Renal pelvis (tissue), 4 donors: ENCODE data around the gene MAP7. TPM values are rescaled to one million over a fixed set of nuclear protein-coding genes. Genes with fewer than 3 reads are reported as not detected.

Experiments used
- DNase-seq: peaks from one replicate; pipeline ENCODE4 v3.0.0-alpha.2; 2013
- polyA plus RNA-seq, 3 donors: library from polyadenylated mRNA; unstranded; fragments of 120-200 nt; gene quantifications; one replicate each; pipeline ENCODE4 v1.2.1, GENCODE V29; 2013; ENCODE audit not compliant: insufficient read length in 3 of 3

The MAP7 gene
- polyA plus RNA-seq, 3 donors = 33.9 to 41.5 (median 39.1) TPM

DNA sequence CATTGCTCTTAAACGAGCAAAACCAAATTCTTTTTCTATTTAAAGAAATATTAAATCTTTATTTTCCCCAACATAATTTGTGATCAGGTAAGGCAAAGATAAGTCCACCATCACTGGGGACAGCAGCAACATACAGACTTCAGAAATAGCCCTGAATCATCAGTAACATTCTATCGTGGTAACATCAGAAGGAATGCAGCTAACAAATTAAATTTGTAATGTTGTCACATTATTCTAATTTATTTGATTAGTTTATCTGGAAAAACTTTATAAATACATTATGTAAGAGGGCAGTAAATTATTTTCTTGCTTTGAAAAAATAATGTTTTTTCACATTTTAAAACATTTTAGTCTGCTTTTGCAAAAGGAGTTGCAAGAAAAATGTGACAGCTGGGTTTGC, 206.9 kb downstream of the MAP7 start:
- no peak for DNase-seq

DNA sequence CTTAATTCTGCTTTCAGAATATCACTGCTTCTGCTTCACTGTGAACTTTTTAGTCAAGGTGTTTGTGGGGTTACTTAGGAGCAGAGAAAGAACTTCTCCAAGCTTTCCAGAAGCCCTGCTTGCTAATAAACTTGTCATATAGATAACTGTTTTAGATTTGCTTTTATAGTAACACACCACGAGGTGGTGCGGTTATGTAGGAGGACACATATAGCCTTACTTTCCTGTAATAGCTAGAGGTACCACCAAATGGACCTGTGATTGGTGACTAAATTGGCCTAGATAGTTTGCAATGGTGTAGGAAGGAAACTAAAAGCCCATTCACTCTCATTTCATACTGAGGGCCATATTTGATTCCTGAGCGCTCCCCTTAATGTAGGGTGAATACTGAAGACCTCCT, 208.3 kb downstream of the MAP7 start:
- DNase-seq = no peak

DNA sequence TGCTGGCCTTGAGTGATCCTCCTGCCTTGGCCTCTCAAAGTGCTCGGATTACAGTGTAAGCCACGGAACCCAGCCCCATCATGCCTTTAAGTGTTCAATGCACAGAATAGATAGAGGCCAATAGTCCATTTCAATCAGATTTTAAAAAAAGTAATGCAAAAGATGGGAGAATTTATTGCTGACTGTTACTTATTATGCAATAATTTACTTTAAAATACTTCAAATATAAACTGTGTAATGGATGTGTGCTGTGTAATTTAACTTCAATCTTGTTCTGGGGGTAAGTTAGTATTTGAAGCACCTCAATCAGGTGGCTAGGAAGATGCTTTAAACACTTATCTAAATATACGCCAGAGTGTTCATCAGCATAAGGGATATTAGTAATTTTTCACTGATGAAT, 208.9 kb downstream of the MAP7 start:
- no peak for DNase-seq

DNA sequence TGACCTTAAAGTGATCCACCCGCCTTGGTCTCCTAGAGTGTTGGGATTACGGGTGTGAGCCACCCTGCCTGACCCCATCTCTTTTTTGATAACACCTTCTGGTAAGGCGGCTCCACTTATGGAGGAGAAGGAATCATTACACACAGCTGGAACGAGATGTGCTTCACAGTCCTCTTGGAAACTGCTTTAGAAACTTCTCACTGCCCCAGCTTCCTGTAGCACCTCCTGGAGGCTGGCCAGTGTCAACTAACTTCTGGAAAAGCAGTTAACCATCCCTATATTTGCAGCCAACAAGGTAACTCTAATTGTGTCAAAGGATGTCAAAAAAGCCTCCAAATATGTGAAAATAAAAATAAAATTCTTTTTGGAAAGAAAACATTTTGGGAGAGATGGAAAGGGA, 211.7 kb downstream of the MAP7 start:
- no peak for DNase-seq

DNA sequence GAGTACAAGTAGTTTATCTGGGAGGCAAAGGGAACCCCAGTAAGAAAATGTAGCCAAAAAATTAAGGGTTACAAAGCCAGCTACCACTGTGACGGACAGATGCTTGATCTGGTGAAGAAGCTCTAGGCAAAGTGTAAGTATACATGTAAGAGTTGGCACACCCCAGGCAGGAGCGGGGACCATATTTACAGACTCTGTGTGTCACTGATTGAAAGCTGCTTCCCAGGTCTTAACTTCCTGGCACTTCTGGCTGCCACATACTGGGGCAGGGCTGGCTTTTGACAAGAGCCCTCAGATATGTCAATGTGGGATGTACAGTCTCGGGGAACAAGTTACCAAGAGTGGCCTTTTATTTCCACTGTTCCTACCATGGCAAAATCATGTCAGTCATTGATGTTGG, 212.6 kb downstream of the MAP7 start:
- no peak for DNase-seq

DNA sequence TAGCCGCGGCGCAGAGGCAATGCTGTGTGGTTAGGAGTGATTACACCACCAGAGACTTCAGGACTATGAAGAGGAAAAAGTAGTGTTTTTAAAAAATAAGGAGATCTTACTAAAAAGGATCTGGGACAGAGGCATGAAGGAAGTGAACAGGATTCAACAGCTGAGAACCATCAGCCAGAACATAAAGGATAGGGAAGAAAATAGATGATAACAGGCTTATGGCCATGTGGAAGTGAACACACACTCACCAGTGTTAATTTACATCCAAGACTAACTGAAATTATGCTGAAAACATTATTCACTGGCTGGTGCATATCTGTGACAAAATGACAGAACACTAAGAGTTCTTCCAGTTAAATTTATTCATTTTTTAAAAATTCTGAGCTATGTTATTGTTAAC, 213.1 kb downstream of the MAP7 start:
- peak; percentile 26 for DNase-seq

DNA sequence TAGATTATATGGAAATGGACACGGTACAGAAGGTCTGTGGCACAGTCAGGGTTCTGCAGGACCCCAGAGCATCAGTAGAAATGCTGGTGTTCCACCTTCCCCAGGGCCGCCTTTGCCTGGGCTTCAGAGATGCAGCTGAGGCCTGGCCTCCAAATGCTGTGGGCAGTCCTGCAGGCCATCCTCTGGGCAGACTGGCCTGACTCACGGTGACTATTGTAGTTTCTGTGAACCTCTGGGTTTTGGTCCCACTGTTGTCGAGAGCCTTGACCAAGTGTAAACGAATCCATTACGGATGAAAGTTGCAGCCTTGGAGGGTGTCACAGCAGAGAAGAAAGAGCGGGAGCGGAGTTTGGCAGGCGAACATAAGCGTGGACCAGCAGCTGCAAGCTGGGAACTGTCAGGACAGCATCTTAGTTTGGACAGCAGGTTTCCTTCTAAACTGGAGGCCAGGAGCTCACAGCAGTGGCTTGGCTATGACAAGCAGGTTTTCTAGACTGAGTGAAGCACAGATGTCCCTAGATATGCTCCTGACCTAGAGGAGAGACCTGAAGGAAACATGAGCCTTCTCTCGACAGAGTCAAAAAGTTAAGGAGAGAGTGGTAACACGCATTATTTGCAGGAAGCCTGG, 214.4 kb downstream of the MAP7 start:
- peak; percentile 34 for DNase-seq

DNA sequence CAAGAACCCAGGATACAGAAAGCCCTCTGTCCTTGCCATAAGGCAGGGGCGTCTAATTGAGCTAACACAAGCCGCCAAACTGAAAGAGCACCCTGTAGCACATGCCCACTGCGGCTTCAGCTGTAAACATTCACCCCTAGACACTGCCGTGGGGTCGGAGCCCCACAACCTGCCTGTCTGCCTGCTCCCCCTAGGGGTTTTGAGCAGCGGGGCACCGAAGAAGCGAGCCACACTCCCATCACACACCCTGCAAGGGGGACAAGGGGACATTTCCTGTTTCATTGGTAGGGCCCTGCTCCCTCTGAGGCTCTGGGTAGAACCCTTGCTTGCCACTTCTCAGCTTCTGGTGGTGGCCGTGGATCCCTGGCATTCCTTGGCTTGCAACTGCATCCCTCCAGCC, 215.4 kb downstream of the MAP7 start:
- no peak for DNase-seq

DNA sequence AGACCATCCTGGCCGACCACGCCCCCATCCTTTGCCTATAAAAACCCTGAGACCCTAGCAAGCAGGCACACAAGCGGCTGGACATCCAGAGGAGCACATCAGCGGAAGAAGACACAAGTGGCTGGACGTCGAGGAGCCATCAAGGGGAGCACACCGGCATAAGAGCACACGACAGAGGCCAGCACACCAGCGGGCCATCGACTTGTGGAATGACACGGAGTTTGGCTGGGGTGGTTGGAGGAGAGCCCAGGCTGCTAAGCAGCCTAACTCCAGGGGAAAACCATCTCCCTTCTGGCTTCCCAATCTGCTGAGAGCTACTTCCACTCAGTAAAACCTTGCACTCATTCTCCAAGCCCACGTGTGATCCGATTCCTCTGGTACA, 215.8 kb downstream of the MAP7 start:
- DNase-seq = no peak

DNA sequence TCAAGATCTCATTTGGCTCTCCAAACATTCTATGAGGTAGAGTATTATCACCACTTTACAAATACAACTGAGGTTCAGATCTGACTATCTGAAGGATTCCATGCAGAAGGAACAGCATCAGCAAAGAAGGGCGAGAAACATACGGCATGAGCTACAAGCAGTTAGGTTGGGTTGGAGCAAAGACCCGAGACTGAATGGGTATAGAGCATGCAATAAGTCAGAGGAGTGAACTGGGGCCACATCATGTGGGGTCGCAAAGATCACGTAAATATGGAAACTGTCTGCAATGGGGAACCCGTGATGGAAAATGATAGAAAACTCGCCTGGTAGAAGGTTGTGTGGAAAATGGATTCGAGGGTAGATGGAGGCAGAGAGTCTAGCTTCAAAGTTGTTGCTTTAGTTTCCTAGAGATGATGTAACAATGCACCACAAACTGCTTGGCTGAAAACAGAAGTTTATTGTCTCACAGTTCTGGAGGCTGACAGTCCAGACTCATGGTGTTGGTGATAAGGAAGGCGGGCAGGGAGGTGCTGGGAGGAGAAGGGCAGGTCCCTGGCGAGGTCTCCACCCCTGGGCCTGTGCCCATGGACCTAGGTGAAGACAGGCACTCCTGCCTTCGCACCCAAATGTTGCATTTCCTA, 216.3 kb downstream of the MAP7 start:
- no peak for DNase-seq

DNA sequence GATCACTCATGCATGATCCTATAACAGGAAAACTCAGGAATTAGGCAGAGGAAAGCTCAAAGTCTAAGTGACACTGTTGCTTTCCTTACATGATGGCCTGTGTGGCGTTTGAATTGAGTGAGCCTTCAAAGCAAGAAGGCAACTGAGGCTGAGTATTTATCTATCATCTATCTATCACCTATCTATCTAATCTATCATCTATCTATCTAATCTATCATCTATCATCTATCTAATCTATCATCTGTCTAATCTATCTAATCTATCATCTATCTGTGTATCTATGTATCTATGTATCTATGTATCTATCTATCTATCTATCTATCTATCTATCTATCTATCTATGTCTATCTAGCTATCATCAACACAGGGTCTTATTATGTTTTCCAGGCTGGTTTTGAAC, 218.8 kb downstream of the MAP7 start:
- DNase-seq = no peak

DNA sequence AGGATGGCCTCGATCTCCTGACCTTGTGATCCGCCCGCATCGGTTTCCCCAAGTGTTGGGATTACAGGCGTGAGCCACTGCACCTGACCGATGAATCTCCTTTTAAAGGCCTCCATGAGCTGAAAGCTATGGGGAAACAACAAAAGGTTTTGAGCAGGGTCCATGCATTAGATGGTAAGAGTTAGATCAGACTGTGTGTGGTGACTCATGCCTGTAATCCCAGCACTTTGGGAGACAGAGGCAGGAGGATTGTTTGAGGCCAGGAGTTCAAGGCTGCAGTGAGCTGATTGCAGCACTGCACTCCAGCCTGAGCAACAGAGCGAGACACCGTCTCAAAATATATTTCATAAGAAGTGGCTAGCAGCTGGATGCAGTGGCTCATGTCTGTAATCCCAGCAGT, 219.6 kb downstream of the MAP7 start:
- DNase-seq = no peak

DNA sequence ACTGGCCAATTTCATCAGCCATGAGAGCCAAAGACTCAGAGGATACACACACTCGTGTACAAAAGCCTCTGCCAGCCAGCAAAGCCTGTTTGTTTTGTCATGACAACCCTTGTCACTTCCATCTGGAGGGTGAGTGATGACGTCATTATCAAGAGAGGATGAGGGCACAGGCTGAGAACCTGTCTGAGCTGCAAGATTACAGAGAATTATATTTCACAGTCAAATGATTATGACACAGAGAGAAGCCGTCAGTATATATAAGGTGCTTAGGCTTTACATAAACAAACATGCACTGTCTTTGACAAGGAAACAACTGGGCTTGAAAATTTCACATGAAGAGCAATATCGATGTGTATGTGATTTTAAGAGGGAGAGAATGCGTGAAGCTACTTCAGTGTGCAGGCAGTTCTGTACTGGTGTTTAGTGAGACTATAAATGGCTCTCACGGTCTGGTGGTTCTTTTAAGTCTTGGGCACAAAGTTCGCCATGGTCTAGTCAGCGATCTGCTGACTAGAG, 224.1 kb downstream of the MAP7 start:
- DNase-seq = peak; percentile 27

DNA sequence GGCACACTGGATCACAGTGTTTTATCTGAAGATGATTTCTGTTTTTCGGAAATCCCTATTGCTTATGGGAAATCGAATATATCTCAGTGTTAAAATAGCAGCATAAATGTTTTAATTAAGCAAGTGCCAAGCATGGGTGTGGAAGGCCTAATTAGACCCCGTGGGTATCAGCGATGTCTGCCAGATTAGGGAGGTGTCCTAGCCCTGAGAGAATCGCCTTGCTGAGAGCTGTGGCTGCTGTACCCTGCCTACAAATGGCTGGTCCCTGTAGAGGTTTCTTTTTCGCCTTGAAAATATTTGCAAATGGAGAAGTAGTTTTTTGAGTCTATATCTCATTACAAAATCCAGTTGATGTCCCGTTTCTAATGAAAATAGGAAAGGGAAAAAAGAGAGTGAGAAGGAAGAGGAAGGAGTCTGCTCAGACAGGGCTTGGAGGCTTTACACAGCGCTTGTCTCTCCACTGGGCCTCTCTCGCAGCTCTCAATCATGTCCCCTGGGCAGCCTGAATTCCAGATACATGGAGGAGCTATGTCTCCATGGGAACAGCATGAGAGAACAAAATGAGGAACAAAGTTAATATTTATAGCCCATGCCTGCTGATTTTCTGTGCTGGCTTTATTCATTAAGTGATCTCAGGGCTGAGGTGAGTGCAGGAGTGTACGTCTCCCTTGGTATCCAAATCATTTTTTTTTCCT, 225.4 kb downstream of the MAP7 start:
- DNase-seq = peak; percentile 17

DNA sequence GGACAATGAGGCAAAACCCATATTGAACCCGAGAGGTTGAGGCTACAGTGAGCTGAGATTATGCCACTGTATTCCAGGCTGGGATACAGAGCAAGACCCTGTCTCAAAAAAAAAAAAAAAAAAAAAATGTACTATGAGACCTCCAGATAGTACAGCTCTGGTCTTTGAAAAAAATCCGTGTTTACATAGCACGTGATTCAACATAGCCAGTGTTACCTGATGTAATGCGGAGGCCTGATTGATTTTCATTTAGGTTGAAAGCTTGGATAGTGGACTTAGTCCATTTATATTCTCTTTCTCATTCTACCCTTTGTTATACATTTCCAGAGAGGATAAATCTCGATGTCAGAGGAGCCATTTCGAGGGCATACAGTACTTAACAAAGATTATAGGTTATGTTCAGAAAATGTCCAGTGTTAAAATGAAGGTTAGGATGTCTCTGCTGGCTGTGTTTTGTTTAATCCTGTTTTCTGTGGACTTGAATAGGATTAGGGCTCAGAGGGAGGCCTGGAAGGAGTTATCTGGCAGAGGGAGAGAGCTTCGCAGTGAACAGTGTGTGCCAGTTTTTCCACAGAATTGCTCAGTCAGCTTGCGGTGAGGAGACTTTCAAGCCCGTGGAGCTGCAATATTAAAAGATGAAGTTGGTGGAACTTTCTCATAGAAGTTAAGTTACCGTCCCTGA, 226.7 kb downstream of the MAP7 start:
- DNase-seq = no peak

DNA sequence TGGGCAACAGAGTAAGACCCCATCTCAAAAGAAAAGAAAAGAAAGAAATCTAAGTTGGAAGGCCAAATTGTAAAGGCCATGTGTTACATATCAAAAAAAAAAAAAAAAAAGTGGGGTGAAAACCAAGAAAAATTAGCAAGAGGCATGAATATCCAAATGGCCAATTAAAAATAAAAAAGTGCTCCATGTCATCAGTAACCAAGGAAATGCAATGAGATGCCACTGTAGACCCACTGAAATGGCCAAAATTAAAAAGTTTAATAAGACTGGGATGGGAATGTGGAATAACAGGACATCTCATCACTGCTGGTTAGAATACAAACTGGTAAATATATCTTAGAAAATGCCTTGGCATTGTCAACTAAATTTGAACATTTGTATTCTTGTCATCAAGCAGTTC, 230.5 kb downstream of the MAP7 start:
- DNase-seq = no peak

DNA sequence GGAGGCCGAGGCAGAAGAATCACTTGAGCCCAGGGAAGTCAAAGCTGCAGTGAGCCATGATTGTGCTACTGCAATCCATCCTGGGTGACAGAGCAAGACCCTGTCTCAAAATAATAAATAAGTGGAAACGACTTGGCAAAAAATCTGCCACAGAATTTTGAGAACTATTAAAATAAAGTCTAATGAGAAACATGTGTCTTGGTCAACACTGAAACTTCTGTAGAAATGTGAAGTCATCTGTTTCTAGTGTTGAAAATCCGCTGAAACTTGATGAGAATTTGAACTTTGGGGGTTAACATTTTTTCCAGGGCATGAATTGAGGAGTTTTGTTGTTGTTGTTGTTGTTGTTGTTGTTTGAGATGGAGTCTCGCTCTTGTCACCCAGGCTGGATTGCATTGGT, 231.5 kb downstream of the MAP7 start:
- no peak for DNase-seq

DNA sequence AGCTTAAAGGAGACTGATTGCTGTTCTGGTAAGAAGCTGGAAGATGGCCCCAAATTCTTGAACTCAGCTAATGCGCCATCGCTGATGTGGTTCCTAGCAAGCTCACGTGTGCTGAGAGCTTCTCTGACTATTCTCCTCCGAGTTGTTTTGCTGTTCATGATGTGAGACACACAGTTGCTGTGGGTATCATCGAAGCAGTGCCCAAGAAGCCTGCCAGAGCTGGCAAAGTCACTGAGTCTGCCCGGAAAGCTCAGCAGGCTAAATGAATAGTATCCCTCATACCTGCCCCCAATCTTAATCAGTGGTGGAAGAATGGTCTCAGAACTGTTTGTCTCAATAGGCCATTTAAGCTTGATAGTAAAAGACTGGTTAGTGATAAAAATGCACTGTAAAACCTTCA, 232.3 kb downstream of the MAP7 start:
- no peak for DNase-seq

DNA sequence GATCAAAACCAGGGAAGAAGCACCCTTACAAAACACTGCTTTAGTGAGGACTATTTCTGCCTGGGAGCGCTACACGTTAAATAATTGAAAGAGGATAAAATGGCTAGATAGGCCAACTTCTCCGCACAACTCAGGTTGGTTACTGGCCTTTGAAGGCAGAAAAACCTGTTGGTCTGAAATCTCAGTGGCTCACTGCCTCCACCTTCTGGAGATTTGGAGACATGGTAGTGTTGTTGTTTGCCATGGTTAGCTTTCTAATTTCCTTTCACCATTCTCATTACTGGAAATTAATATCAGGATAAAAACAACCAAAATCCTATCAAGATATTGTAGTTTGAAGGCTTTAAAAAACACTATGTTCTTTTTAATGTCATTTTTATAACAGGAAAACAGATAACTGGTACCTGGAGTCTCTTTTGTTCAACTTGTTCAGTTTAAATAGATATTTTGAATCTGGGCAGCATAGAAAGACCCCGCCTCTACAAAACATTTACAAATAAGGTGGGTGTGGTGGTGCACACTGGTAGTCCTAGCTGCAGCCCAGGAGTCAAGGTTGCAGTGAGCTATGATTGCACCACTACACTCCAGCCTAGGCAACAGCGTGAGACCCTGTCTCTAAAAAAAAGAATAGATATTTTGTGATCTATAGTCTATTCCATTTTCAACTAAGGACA, 233.1 kb downstream of the MAP7 start:
- DNase-seq = peak; percentile 71

DNA sequence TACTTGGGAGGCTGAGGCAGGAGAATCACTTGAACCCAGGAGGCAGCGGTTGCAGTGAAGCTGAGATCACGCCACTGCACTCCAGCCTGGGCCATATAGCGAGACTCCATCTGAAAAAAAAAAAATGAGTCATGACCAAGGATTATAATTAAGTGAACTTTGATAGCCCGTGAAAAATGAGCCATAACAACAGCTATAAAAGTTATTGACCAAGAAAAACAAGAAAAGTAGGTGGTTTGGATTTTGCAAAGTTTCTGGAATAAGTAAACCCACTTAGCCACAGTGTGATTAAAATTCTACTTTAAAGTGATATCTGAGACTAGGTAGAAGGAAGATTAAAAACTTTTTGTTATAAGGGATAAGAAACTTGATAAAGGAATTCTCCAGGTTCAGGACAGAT, 234.6 kb downstream of the MAP7 start:
- no peak for DNase-seq

DNA sequence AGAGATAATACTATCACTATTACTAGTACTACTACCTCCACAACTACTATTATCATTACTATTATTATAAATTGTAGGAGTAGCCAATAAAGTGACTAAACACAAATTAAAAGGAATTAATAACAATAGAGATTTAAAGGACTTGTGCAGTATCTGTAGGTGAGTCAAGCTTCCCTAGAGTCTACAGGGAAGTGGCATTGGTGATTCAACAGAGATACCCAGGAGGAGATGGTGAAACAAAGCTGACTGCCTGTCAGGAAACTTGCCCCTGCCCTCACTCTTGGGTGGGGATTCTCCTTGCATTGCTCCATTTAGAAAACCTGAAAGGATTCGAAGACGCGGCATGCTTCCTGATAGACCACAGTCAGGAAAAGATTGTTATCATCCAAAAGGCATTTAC, 237.2 kb downstream of the MAP7 start:
- no peak for DNase-seq

DNA sequence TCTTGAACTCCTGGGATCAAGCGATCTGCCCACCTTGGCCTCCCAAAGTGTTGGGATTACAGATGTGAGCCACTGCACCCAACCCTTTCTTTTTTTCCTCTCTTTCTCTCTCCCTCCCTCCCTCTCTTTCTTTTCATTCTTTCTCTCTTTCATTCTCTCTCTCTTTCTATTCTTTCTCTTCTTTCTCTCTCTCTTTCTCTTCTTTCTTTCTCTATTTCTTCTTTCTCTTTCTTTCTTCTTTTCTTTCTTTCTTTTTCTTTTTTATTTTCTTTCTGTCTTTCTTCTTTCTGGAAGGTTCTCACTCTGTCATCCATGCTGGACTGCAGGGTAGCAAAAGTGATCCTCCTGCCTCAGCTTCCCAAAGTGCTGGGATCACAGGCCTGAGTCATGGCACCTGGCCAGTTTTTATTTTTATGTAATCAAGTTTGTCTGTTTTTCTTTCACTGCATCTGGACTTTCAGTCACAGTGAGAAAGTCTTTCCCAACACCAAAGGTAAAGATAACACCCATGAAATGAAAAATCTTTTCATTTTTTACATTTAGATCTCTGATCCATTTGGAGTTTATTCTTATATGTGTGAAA, 240.4 kb downstream of the MAP7 start:
- DNase-seq = no peak
